Trophoblast cell (in vitro differentiated cells and primary cell): ENCODE measurements around the gene DYNC2LI1.
A peak's percentile ranks its signal among the peaks of the same experiment; 100 is the strongest.

Experiments used
- DNase-seq, 2 donors: peaks; one replicate each; pipeline ENCODE4 v3.0.0-alpha.2; 2016
- H2AFZ ChIP-seq: 2 replicates; pipeline ENCODE4 v1.6.1; 2013; ENCODE audit warnings: low read length, moderate library complexity, mild to moderate bottlenecking; ENCODE audit not compliant: insufficient read depth, poor library complexity
- H2AK5ac ChIP-seq: 2 replicates; pipeline ENCODE4 v1.6.1; 2013; ENCODE audit warnings: mild to moderate bottlenecking, low read length
- H2BK120ac ChIP-seq: 2 replicates; pipeline ENCODE4 v1.6.1; 2013; ENCODE audit warnings: low read length, mild to moderate bottlenecking, moderate library complexity; ENCODE audit not compliant: insufficient read depth, poor library complexity
- H2BK12ac ChIP-seq: 2 replicates; pipeline ENCODE4 v1.6.1; 2013; ENCODE audit warnings: mild to moderate bottlenecking, low read length, moderate library complexity
- H2BK5ac ChIP-seq: 2 replicates; pipeline ENCODE4 v1.6.1; 2013; ENCODE audit warnings: low read length, low read depth, moderate library complexity, mild to moderate bottlenecking; ENCODE audit not compliant: poor library complexity
- H3K14ac ChIP-seq: 2 replicates; pipeline ENCODE4 v1.6.1; 2013; ENCODE audit warnings: mild to moderate bottlenecking, low read length
- H3K18ac ChIP-seq: 2 replicates; pipeline ENCODE4 v1.6.1; 2013; ENCODE audit warnings: mild to moderate bottlenecking, low read length
- H3K23ac ChIP-seq: 2 replicates; pipeline ENCODE4 v1.6.1; 2013; ENCODE audit warnings: low read length
- H3K27ac ChIP-seq: 2 replicates; pipeline ENCODE4 v1.5.1; 2013; ENCODE audit warnings: low read depth, mild to moderate bottlenecking, inconsistent platforms, low read length, moderate library complexity
- H3K27me3 ChIP-seq: 2 replicates; pipeline ENCODE4 v1.6.1; 2013; ENCODE audit warnings: inconsistent platforms, mild to moderate bottlenecking, low read length, moderate library complexity; ENCODE audit not compliant: insufficient read depth
- H3K36me3 ChIP-seq, 2 experiments: 1 replicate in 1 of 2; 2 replicates in 1 of 2; pipeline ENCODE4 v1.6.1; 2013; ENCODE audit warnings: low read length in 2 of 2, mild to moderate bottlenecking in 2 of 2, moderate library complexity in 1 of 2; ENCODE audit not compliant: insufficient read depth in 2 of 2, control insufficient read depth in 1 of 2
- H3K4ac ChIP-seq: 2 replicates; pipeline ENCODE4 v1.6.1; 2013; ENCODE audit warnings: low read depth, mild to moderate bottlenecking, low read length, moderate library complexity
- H3K4me1 ChIP-seq, 2 experiments: 1 replicate in 1 of 2; 2 replicates in 1 of 2; pipeline ENCODE4 v1.6.1; 2013; ENCODE audit warnings: low read length in 2 of 2, mild to moderate bottlenecking in 2 of 2, moderate library complexity in 1 of 2; ENCODE audit not compliant: insufficient read depth in 2 of 2, control insufficient read depth in 1 of 2
- H3K4me2 ChIP-seq: 2 replicates; pipeline ENCODE4 v1.6.1; 2013; ENCODE audit warnings: inconsistent platforms, mild to moderate bottlenecking, low read length, moderate library complexity
- H3K4me3 ChIP-seq: 2 replicates; pipeline ENCODE4 v1.5.1; 2013; ENCODE audit warnings: mild to moderate bottlenecking, low read depth, low read length, inconsistent platforms
- H3K79me1 ChIP-seq: one replicate; pipeline ENCODE4 v1.6.1; 2013; ENCODE audit warnings: low read length
- H3K79me2 ChIP-seq: 2 replicates; pipeline ENCODE4 v1.6.1; 2013; ENCODE audit warnings: low read length, mild to moderate bottlenecking; ENCODE audit not compliant: control insufficient read depth, insufficient read depth, poor library complexity
- H3K9ac ChIP-seq: 2 replicates; pipeline ENCODE4 v1.6.1; 2013; ENCODE audit warnings: mild to moderate bottlenecking, low read length
- H3K9me3 ChIP-seq: 2 replicates; pipeline ENCODE4 v1.6.1; 2013; ENCODE audit warnings: low read depth, mild to moderate bottlenecking, control low read depth, inconsistent platforms, low read length; ENCODE audit not compliant: insufficient read depth
- H4K12ac ChIP-seq: 2 replicates; pipeline ENCODE4 v1.6.1; 2013; ENCODE audit warnings: low read depth, mild to moderate bottlenecking, low read length, moderate library complexity
- H4K8ac ChIP-seq: 2 replicates; pipeline ENCODE4 v1.6.1; 2013; ENCODE audit warnings: low read depth, mild to moderate bottlenecking, low read length, moderate library complexity
- H4K91ac ChIP-seq: one replicate; pipeline ENCODE4 v1.6.1; 2013; ENCODE audit warnings: low read depth, mild to moderate bottlenecking, low read length, moderate library complexity
- WGBS: extraction: QIAGEN DNeasy Blood & Tissue Kit; methylation state at CpG from one replicate; pipeline ENCODE4 v1.1.7; 2013; ENCODE audit warnings: missing lambda C conversion rate; ENCODE audit not compliant: insufficient read length, insufficient coverage; ENCODE audit errors: extremely low coverage; 5-methylcytosine and 5-hydroxymethylcytosine counted together

DYNC2LI1 gene

DNA sequence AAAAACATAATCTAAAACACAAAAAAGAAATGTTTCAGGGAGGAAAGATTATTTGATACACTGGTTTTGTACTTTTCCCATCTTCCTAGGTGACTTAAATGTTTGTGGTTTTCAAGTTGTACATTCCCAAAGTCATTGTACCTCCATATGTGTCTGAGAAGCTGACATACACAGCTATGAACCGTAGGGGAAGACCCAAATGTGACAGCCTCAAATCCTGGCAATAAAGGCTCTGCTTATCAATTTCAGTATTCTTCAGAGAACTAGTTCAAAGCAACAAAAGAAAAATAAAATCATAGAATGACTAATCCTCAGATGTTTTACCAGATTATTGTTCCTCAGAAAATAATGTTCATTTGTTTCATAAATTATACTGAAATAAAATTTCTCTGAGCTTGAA lies 2.5 kb downstream of the DYNC2LI1 start:
- Histone ChIP-seq H3K79me2 (no peaks in the 10 kb centered on the region), H3K9me3 (no peaks in the 10 kb centered on the region), H3K9ac (no peak overlapping the region), H3K23ac (no peak overlapping the region), H3K14ac (no peak overlapping the region), H3K4me1 (peaks cover 0 to 2% of the 10 kb centered on the region in 2 experiments), H2BK120ac (no peak overlapping the region), H3K36me3 (peaks cover 1 to 3% of the 10 kb centered on the region in 2 experiments), H2BK5ac (no peak overlapping the region), H4K91ac (no peak overlapping the region), H3K4me3 (no peak overlapping the region), H3K18ac (no peak overlapping the region), H3K27me3 (no peaks in the 10 kb centered on the region), H3K4ac (no peak overlapping the region), H2AFZ (no peak overlapping the region), H3K27ac (no peak overlapping the region), H2AK5ac (no peak overlapping the region), H3K79me1 (peaks cover 2% of the 10 kb centered on the region), H4K12ac (no peak overlapping the region), H3K4me2 (no peak overlapping the region), H2BK12ac (no peak overlapping the region), H4K8ac (no peak overlapping the region)
- no peak for DNase-seq
- no CpG with 5 or more reads among the region's 1 CpG for WGBS

DNA sequence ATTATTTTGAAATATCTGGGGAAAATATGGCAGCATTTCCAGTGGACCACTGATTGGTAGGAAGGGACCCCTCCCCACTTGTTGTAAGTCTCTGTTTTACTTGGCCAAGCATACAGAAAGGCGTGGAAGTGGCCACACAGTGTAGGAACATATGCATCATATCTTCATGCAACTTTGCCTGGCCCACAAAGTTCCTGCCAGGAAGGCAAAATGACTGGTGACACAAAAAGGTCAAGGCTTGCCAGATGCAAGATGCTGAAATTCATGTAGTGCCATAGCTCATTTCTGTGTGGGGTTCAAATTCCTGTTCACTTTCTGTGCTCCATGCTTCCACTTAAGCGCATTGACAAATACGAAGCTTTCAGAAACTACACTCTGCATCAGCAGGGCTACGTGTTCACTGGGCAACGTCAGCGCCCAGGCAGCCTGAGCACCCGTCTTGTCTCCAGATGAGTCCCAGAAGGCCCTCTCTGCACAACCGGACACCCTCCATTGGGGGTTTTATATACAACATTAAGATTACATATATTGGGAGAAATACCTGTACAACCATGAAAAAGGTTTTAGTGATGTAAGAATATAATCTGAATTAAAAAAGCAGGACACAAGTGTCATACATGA lies 3.6 kb downstream of the DYNC2LI1 start:
- H2BK12ac ChIP-seq, result no peak overlapping the region
- H4K91ac ChIP-seq, result no peak overlapping the region
- H2AK5ac ChIP-seq, result no peak overlapping the region
- H3K23ac ChIP-seq, result no peak overlapping the region
- peak overlapping the region; percentile 4 for H4K8ac ChIP-seq
- no peaks in the 10 kb centered on the region for H3K9me3 ChIP-seq
- H2BK5ac ChIP-seq, result no peak overlapping the region
- no peaks in the 10 kb centered on the region for H3K27me3 ChIP-seq
- H3K9ac ChIP-seq, result peak overlapping the region; percentile 7
- H3K4me3 ChIP-seq, result no peak overlapping the region
- peaks cover 2% of the 10 kb centered on the region for H3K79me1 ChIP-seq
- whole genome bisulfite sequencing, result no CpG with 5 or more reads among the region's 8 CpGs
- no peak overlapping the region for H3K4ac ChIP-seq
- H3K79me2 ChIP-seq, result no peaks in the 10 kb centered on the region
- no peak overlapping the region for H4K12ac ChIP-seq
- H3K4me1 ChIP-seq, result peaks cover 0 to 2% of the 10 kb centered on the region in 2 experiments
- peaks cover 1 to 3% of the 10 kb centered on the region in 2 experiments for H3K36me3 ChIP-seq
- no peak overlapping the region for H3K27ac ChIP-seq
- H2BK120ac ChIP-seq, result no peak overlapping the region
- H3K4me2 ChIP-seq, result no peak overlapping the region
- no peak overlapping the region for H3K14ac ChIP-seq
- H2AFZ ChIP-seq, result no peak overlapping the region
- no peak for DNase-seq
- H3K18ac ChIP-seq, result no peak overlapping the region

DNA sequence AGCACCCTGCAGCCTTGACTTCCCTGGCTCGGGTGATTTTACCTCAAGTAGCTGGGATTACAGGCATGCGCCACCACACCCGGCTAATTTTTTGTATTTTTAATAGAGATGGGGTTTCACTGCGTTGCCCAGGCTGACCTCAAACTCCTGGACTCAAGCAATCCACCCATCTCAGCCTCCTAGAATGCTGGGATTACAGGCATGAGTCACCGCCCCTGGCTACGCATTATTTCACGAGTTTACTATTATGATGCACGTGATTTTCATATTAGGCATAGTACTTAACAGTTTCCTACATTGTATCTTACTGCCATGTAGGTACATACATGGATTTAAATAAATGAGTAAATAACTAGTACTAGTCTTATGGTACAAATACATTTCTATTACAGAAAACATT lies 4.4 kb downstream of the DYNC2LI1 start:
- H3K27ac ChIP-seq, result no peak overlapping the region
- no peaks in the 10 kb centered on the region for H3K79me2 ChIP-seq
- no peak overlapping the region for H3K23ac ChIP-seq
- no peak overlapping the region for H3K4ac ChIP-seq
- H2BK120ac ChIP-seq, result no peak overlapping the region
- H2AFZ ChIP-seq, result no peak overlapping the region
- no peak overlapping the region for H4K12ac ChIP-seq
- no peaks in the 10 kb centered on the region for H3K27me3 ChIP-seq
- H3K14ac ChIP-seq, result no peak overlapping the region
- H4K8ac ChIP-seq, result no peak overlapping the region
- H3K18ac ChIP-seq, result no peak overlapping the region
- no peak overlapping the region for H2AK5ac ChIP-seq
- WGBS, result no CpG with 5 or more reads among the region's 8 CpGs
- DNase-seq, result peak; percentile 2 to 37
- H2BK5ac ChIP-seq, result no peak overlapping the region
- H2BK12ac ChIP-seq, result no peak overlapping the region
- peaks cover 0 to 2% of the 10 kb centered on the region in 2 experiments for H3K4me1 ChIP-seq
- no peaks in the 10 kb centered on the region for H3K9me3 ChIP-seq
- no peak overlapping the region for H3K4me2 ChIP-seq
- H4K91ac ChIP-seq, result no peak overlapping the region
- no peak overlapping the region for H3K9ac ChIP-seq
- H3K4me3 ChIP-seq, result no peak overlapping the region
- peaks cover 2% of the 10 kb centered on the region for H3K79me1 ChIP-seq
- H3K36me3 ChIP-seq, result peaks cover 1 to 3% of the 10 kb centered on the region in 2 experiments

- Histone ChIP-seq H4K91ac (no peak overlapping the region), H3K79me2 (no peaks in the 10 kb centered on the region), H3K9ac (no peak overlapping the region), H3K23ac (no peak overlapping the region), H2AK5ac (no peak overlapping the region), H3K9me3 (peaks cover 2% of the 10 kb centered on the region), H3K14ac (no peak overlapping the region), H3K4ac (no peak overlapping the region), H2BK120ac (no peak overlapping the region), H4K12ac (no peak overlapping the region), H3K27ac (no peak overlapping the region), H3K27me3 (no peaks in the 10 kb centered on the region), H3K4me2 (no peak overlapping the region), H3K18ac (no peak overlapping the region), H3K4me3 (no peak overlapping the region), H3K4me1 (no peaks in the 10 kb centered on the region), H3K79me1 (no peaks in the 10 kb centered on the region), H2BK12ac (no peak overlapping the region), H4K8ac (no peak overlapping the region), H2BK5ac (no peak overlapping the region), H2AFZ (no peak overlapping the region), H3K36me3 (no peaks in the 10 kb centered on the region)
- no peak for DNase-seq
Observed at GRCh38 chr2:43787895-43788294, 14.1 kb downstream of the DYNC2LI1 start.
